ENCODE measurements around the gene GAS2L2. TPM values are rescaled to one million over a fixed set of nuclear protein-coding genes. Genes with fewer than 3 reads are reported as not detected.
A peak's percentile ranks its signal among the peaks of the same experiment; 100 is the strongest.

Gene GAS2L2
- total and polyA plus RNA-seq, 8 donors = under 0.01 to 0.05 TPM; not detected in 6

DNA sequence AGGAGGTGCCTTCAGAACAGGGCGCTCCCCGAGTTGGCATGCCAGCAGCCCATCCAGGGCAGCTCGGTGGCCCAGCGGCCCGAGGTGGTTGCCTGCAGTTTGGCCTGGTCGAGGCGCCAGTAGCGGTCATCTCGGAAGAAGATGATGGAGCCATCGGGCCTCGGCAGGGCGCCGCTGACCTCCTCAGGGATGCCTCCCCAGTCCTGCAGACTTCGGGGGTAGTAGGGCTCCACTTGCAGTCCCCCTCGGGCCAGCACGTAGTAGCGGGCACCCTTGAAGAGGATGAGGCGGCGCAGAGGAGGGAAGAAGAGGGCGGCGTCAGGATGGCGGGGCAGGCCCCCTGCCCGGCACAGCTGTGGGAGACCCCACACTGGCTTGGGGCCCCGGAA is 13.4 kb upstream of the GAS2L2 start:
- no peak overlapping the region for H3K27ac ChIP-seq
- WGBS, 5 donors = 89 to 96% (median 94%) methylated on average over 14 to 24 of the region's 24 CpGs
- intact Hi-C loops (cut with DNase I; ENCODE audit: low total_unique reads) = loop anchor here (5.0 kb wide), 1 partner anchor 41 kb away; the partner anchor contains the start of gene TAF15
- H3K4me1 ChIP-seq = peaks cover 10 to 43% (median 25%) of the 10 kb centered on the region in 4 donors
- H3K36me3 ChIP-seq = no peaks in the 10 kb centered on the region
- no peaks in the 10 kb centered on the region for H3K27me3 ChIP-seq
- no peak for TF ChIP-seq POLR2A (IDR thresholded peaks at IDR 0.05)
- no peak for TF ChIP-seq EP300 (IDR thresholded peaks at IDR 0.05)
- TF ChIP-seq POLR2AphosphoS5 (IDR thresholded peaks at IDR 0.05) = no peak
- TF ChIP-seq, protein P1, sequence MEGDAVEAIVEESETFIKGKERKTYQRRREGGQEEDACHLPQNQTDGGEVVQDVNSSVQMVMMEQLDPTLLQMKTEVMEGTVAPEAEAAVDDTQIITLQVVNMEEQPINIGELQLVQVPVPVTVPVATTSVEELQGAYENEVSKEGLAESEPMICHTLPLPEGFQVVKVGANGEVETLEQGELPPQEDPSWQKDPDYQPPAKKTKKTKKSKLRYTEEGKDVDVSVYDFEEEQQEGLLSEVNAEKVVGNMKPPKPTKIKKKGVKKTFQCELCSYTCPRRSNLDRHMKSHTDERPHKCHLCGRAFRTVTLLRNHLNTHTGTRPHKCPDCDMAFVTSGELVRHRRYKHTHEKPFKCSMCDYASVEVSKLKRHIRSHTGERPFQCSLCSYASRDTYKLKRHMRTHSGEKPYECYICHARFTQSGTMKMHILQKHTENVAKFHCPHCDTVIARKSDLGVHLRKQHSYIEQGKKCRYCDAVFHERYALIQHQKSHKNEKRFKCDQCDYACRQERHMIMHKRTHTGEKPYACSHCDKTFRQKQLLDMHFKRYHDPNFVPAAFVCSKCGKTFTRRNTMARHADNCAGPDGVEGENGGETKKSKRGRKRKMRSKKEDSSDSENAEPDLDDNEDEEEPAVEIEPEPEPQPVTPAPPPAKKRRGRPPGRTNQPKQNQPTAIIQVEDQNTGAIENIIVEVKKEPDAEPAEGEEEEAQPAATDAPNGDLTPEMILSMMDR (IDR thresholded peaks at IDR 0.05) = no peak
- DNase-seq = no peak
- H3K9me3 ChIP-seq = no peaks in the 10 kb centered on the region
- no peak overlapping the region for H3K4me3 ChIP-seq

DNA sequence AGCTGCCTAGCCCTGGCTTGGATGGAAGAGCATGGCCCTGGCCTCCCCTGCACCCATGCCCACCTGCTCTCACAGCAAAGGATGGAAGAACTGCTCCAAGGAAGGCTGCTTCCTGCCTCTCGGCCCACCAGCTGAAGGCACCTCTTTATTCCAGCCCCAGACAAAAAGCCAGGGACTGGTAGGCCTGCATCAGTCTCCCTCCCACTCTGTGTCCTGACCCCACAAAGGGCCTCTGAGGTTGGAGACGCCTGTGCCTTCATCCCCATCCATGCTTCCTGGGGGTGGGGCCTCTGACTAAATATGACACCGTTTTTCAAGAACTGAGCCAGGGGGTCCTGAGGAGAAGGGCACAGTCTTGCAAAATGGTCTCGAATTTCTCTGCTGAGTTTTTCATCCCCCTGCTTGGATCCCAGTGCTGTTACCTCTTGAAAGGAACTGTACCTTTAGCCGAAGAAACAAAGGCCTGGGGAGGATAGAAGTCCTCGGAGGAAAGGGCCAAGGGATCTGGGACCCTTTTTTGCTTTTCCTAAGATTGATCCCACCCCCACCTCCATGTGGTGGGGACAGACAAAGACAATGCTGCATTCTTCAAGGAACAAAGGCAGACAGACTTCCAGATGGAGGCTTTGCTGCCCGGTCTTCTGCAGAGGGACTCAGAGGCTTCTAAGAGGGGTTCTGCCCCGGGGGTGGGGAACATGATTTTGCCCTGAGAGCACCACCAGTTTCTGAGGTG is 12.9 kb upstream of the GAS2L2 start:
- Histone ChIP-seq H3K9me3 (no peaks in the 10 kb centered on the region), H3K4me1 (peaks cover 10 to 43% (median 25%) of the 10 kb centered on the region in 4 donors), H3K4me3 (no peak overlapping the region), H3K27ac (no peak overlapping the region), H3K27me3 (no peaks in the 10 kb centered on the region), H3K36me3 (no peaks in the 10 kb centered on the region)
- intact Hi-C loops (cut with DNase I; ENCODE audit: low total_unique reads) = loop anchor here (5.0 kb wide), 1 partner anchor 41 kb away; the partner anchor contains the start of gene TAF15
- DNase-seq = no peak
- no peak for TF ChIP-seq POLR2AphosphoS5 (IDR thresholded peaks at IDR 0.05)
- no peak for TF ChIP-seq POLR2A (IDR thresholded peaks at IDR 0.05)
- TF ChIP-seq, protein P1 (IDR thresholded peaks at IDR 0.05) = no peak
- TF ChIP-seq EP300 (IDR thresholded peaks at IDR 0.05) = no peak
- WGBS, 5 donors = 78 to 85% (median 82%) methylated on average over 8 of the region's 8 CpGs

GRCh38 chr17:35765086-35765710 is 12.2 kb upstream of the GAS2L2 start:
- DNase-seq = peak in 1 of 2 donors; percentile 41
- Histone ChIP-seq H3K4me1 (peaks cover 10 to 39% (median 25%) of the 10 kb centered on the region in 4 donors), H3K9me3 (no peaks in the 10 kb centered on the region), H3K27me3 (no peaks in the 10 kb centered on the region), H3K4me3 (no peak overlapping the region), H3K36me3 (no peaks in the 10 kb centered on the region), H3K27ac (peak overlapping the region in 1 of 5 donors; percentile 66)
- WGBS, 5 donors = 59 to 75% (median 74%) methylated on average over 11 of the region's 11 CpGs
- TF ChIP-seq EP300 (IDR thresholded peaks at IDR 0.05) (no peak), POLR2AphosphoS5 (IDR thresholded peaks at IDR 0.05) (no peak), POLR2A (IDR thresholded peaks at IDR 0.05) (no peak)
- TF ChIP-seq, protein P1 (IDR thresholded peaks at IDR 0.05) = no peak
- intact Hi-C loops (cut with DNase I; ENCODE audit: low total_unique reads) = loop anchor here (5.0 kb wide), 1 partner anchor 42 kb away; the partner anchor contains the start of gene TAF15

DNA sequence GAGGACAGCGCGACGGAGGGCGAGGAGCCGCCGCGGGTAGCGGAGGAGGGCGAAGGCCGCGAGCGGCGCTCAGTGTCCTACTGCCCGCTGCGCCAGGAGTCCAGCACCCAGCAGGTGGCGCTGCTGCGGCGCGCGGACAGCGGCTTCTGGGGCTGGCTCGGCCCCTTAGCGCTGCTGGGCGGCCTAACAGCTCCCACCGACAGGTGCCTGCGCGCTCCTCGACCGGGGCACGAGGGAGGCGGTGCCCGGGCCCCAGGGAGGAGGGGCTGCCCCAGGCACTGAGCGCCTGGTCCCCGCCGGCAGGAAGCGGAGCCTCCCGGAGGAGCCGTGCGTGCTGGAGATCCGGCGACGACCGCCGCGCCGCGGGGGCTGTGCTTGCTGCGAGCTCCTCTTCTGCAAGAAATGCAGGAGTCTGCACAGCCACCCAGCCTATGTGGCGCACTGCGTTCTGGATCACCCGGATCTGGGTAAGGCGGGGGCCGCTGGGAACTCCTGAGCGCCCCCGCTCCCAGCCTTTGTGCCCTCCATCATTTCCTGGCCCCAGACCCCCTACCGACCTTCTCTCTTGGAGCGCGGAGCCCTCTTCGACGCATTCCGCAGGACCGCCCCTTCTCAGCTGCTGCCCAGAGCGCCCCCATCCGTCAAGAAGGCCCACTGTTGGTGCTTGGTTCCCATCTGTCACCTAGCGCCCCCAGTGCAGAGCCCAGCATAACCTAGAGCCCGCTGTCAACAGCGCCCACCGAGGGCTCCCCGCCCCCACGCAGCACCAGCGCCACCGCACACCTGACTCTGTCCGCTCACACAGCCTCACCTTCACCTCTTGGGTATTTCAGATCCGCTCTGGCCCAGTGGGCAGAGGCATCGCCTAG is 11.3 kb upstream of the GAS2L2 start:
- Histone ChIP-seq H3K4me3 (peak overlapping the region; percentile 43 to 72 (median 50)), H3K27ac (peak overlapping the region; percentile 11 to 66 (median 58)), H3K4me1 (peaks cover 10 to 39% (median 25%) of the 10 kb centered on the region in 4 donors), H3K27me3 (no peaks in the 10 kb centered on the region), H3K36me3 (no peaks in the 10 kb centered on the region), H3K9me3 (no peaks in the 10 kb centered on the region)
- WGBS, 5 donors = 4 to 7% (median 5%) methylated on average over 47 to 75 of the region's 75 CpGs
- DNase-seq = peak; percentile 92 to 97
- TF ChIP-seq, protein P1 (IDR thresholded peaks at IDR 0.05) = peak in 6 of 7 experiments; percentile 34 to 97 (median 92)
- TF ChIP-seq POLR2A (IDR thresholded peaks at IDR 0.05) (no peak), POLR2AphosphoS5 (IDR thresholded peaks at IDR 0.05) (peak; percentile 21 to 80 (median 34))
- intact Hi-C loops (cut with DNase I; ENCODE audit: low total_unique reads) = no loop called here

All from stomach (tissue), 9 donors.